NCI-H2029 (cell line): ENCODE data around the gene RGS14.
"Not testable (repeated sequence)": the region's sequence is repeated elsewhere in the genome, so short reads cannot be mapped to it uniquely, and the experiment has no call there.

Experiments
- DNase-seq: peaks from one replicate; lab custom pipeline; 2025; lab: John Stamatoyannopoulos, UW

The RGS14 gene

GRCh38 chr5:177366528-177367322 is 9.0 kb downstream of the RGS14 start:
- peak; percentile 24 for DNase-seq

- no peak for DNase-seq
Measured at GRCh38 chr5:177367323-177367848, 9.7 kb downstream of the RGS14 start.

- DNase-seq, result no peak
Measured at GRCh38 chr5:177367981-177368868, 10.5 kb downstream of the RGS14 start.

GRCh38 chr5:177368869-177369644 is 11.3 kb downstream of the RGS14 start:
- no peak for DNase-seq

GRCh38 chr5:177369645-177370440 is 12.1 kb downstream of the RGS14 start:
- DNase-seq, result no peak

- peak; percentile 76 for DNase-seq
Measured at GRCh38 chr5:177370488-177371119, 12.9 kb downstream of the RGS14 start.

GRCh38 chr5:177371120-177372033 is 13.7 kb downstream of the RGS14 start:
- DNase-seq, result no peak

GRCh38 chr5:177372034-177372896 is 14.5 kb downstream of the RGS14 start:
- no peak for DNase-seq

- no peak for DNase-seq
Measured at GRCh38 chr5:177372910-177373309, 15.2 kb downstream of the RGS14 start.

- no peak for DNase-seq
Measured at GRCh38 chr5:177373806-177374205, 16.1 kb downstream of the RGS14 start.

- no peak for DNase-seq
Measured at GRCh38 chr5:177374211-177374610, 16.5 kb downstream of the RGS14 start.

- not testable (repeated sequence) for DNase-seq
Measured at GRCh38 chr5:177375516-177375915, 17.8 kb downstream of the RGS14 start.

- no peak for DNase-seq
Measured at GRCh38 chr5:177376107-177376506, 18.4 kb downstream of the RGS14 start.

GRCh38 chr5:177377851-177378776 is 20.4 kb downstream of the RGS14 start:
- DNase-seq, result no peak

- no peak for DNase-seq
Measured at GRCh38 chr5:177378884-177379883, 21.5 kb downstream of the RGS14 start.

- DNase-seq, result no peak
Measured at GRCh38 chr5:177380805-177381126, 23.0 kb downstream of the RGS14 start.
